ENCODE data around the gene THBS3. TPM values are rescaled to one million over a fixed set of nuclear protein-coding genes. Genes with fewer than 3 reads are reported as not detected.

THBS3 gene
- total and polyA plus RNA-seq, 8 donors: 30.6 to 51.0 (median 42.8) TPM

GRCh38 chr1:155177192-155177917, 30.3 kb downstream of the THBS3 start:
- intact Hi-C loops (cut with DNase I): no loop called here
- peak in 1 of 4 donors; percentile 60 for DNase-seq
- H3K4me3 ChIP-seq: no peak overlapping the region
- no peaks in the 10 kb centered on the region for H3K36me3 ChIP-seq
- peak; percentile 37 for ATAC-seq
- no peak for TF ChIP-seq CTCF (IDR thresholded peaks at IDR 0.05)
- peak overlapping the region; percentile 15 to 24 for H3K27ac ChIP-seq
- no peaks in the 10 kb centered on the region for H3K9me3 ChIP-seq
- H3K4me1 ChIP-seq: peaks cover 7 to 53% of the 10 kb centered on the region in 2 donors
- peaks cover 0 to 19% of the 10 kb centered on the region in 2 donors for H3K27me3 ChIP-seq

- peaks cover 11 to 60% of the 10 kb centered on the region in 2 donors for H3K4me1 ChIP-seq
- peak overlapping the region; percentile 15 to 24 for H3K27ac ChIP-seq
- no peak overlapping the region for H3K4me3 ChIP-seq
- intact Hi-C loops (cut with DNase I): no loop called here
- no peaks in the 10 kb centered on the region for H3K9me3 ChIP-seq
- peak; percentile 73 for ATAC-seq
- DNase-seq: peak in 3 of 4 donors; percentile 83 to 92 (median 86)
- no peaks in the 10 kb centered on the region for H3K36me3 ChIP-seq
- peaks cover 0 to 19% of the 10 kb centered on the region in 2 donors for H3K27me3 ChIP-seq
- peak; percentile 96 to 98 for TF ChIP-seq CTCF (IDR thresholded peaks at IDR 0.05)
Observed at GRCh38 chr1:155176544-155177071, 31.1 kb downstream of the THBS3 start.

- H3K9me3 ChIP-seq: no peaks in the 10 kb centered on the region
- no peak overlapping the region for H3K4me3 ChIP-seq
- no peak for TF ChIP-seq CTCF (IDR thresholded peaks at IDR 0.05)
- H3K36me3 ChIP-seq: peaks cover 0 to 2% of the 10 kb centered on the region in 2 donors
- intact Hi-C loops (cut with DNase I): no loop called here
- no peak overlapping the region for H3K27ac ChIP-seq
- H3K4me1 ChIP-seq: peaks cover 11 to 63% of the 10 kb centered on the region in 2 donors
- DNase-seq (peak in 1 of 4 donors; percentile 65), ATAC-seq (no peak)
- peaks cover 0 to 19% of the 10 kb centered on the region in 2 donors for H3K27me3 ChIP-seq
Observed at GRCh38 chr1:155175927-155176371, 31.7 kb downstream of the THBS3 start.

- Histone ChIP-seq H3K4me1 (peaks cover 11 to 63% of the 10 kb centered on the region in 2 donors), H3K9me3 (no peaks in the 10 kb centered on the region), H3K27ac (no peak overlapping the region), H3K4me3 (no peak overlapping the region), H3K27me3 (peaks cover 0 to 19% of the 10 kb centered on the region in 2 donors), H3K36me3 (peaks cover 0 to 7% of the 10 kb centered on the region in 2 donors)
- no peak for TF ChIP-seq CTCF (IDR thresholded peaks at IDR 0.05)
- DNase-seq (peak in 1 of 4 donors; percentile 79), ATAC-seq (no peak)
- intact Hi-C loops (cut with DNase I): no loop called here
Observed at GRCh38 chr1:155175281-155175926, 32.3 kb downstream of the THBS3 start.
